Upper lobe of left lung (tissue), 4 donors: ENCODE measurements around the gene PATJ.

Experiments used
- CTCF ChIP-seq, 6 experiments: fragments of 450-650 bp in 4 of 6; fragments of 200-600 bp in 2 of 6; sonication (generic) in 2 of 6; IDR thresholded peaks; one replicate each; pipeline ENCODE4 v1.5.1; 2016 to 2019; ENCODE audit warnings: antibody characterized with exemption in 6 of 6
- POLR2A ChIP-seq, 4 donors: fragments of 450-650 bp; IDR thresholded peaks; one replicate each; pipeline ENCODE4 v1.5.1; 2016 to 2017; ENCODE audit warnings: antibody characterized with exemption in 4 of 4, mild to moderate bottlenecking in 2 of 4

DNA sequence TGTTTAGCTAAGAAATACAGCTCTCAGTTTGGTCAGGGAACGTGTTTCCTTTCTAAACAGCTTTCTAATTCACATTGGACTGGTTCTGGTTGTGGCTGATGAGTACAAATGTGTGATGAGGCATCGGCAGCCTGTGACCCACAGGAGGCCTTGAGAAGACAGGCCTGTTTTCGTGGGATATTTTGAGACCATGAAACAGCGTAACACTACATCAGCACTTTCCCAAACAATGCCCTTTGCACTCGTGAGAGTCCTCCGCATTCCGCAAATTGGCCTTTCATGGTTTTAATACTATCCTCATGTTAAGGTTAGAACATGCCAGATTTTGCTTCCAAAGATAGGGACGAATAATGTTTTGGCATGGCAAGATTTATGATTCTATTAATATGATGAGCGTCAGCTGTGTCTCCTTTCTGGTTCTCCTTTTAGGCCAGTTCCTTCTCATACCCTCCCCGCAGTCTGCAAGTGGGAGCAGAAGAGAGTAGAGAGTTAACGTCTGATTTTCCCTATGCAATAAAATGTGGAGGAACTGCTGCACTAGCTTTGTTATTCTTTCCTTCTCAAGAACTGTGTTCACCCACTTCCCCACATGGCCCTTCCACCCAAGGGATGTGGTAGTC, 368.0 kb downstream of the PATJ start:
- no peak for TF ChIP-seq CTCF (IDR thresholded peaks at IDR 0.05)
- TF ChIP-seq POLR2A (IDR thresholded peaks at IDR 0.05), result no peak
